GM11168 (cell line): ENCODE measurements around the gene LILRB2.
"Not testable (repeated sequence)": the region's sequence is repeated elsewhere in the genome, so short reads cannot be mapped to it uniquely, and the experiment has no call there.

Source experiments
- in situ Hi-C: fragments of 300-500 bp; cut with MboI; formaldehyde crosslinking; loops from one replicate; pipeline ENCODE4 v1.12.0; 2022; ENCODE audit warnings: low sequenced_read_pairs; ENCODE audit not compliant: unreplicated experiment

LILRB2 gene

DNA sequence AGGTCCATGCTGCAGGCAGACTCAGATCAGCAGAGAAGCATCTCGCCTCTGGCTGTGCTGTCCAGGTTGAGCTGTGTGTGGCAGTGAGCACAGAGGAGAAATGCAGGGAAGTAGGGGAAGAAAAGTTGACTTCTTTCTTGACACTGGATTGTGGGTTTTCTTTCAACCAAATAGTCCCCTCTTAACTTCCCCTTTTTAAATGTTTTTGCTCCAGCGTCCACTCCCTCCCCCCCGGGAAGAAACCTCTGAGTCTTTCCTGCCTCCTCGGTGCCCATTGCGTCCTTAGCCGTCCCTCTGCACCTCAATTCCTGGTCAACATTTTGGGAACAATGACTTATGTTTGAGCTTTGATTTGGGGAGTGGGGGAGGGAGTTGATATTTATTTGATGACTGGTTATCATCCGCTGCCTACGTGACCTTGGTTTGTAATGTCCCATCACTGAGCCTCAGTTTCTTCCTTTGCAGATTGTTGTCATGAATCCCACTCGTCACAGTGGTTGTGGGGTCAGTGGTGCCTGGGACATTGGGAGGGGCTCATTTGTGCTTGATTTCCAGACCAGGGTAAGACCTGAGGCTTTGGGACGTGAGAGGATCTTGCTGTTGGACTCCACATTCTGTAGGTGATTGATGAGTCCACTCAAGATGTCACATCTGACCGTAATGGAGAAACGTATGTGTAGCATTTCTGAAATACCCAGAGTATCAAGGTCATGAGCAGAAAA is at the start of gene LILRB2:
LILRB2 (minus strand) TSS at position 104 of the 722 bp plus-strand sequence. CDS start 614 bp downstream, outside the sequence.
- in situ Hi-C loops, result no loop called here

GRCh38 chr19:54329476-54330165 is 48.7 kb upstream of the LILRB2 start:
- in situ Hi-C loops, result loop anchor here (10.0 kb wide), 1 partner anchor 65 kb away; no protein-coding TSS in a partner anchor

DNA sequence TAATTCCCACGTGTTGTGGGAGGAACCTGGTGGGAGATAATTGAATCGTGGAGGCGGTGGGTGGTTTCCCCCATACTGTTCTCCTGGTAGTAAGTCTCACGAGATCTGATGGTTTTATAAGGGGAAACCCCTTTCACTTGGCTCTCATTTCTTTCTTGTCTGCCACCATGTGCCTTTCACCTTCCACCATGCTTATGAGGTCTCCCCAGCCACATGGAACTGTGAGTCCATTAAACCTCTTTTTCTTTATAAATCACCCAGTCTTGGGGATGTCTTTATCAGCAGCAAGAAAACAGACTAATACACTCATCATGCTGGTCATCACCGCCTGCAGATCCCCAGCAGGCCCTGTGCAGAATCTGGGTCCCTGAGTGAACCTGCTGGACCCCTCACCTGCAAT is 47.9 kb upstream of the LILRB2 start:
- in situ Hi-C loops, result not testable (repeated sequence)

GRCh38 chr19:54325631-54326030 is 44.7 kb upstream of the LILRB2 start:
- in situ Hi-C loops, result no loop called here

DNA sequence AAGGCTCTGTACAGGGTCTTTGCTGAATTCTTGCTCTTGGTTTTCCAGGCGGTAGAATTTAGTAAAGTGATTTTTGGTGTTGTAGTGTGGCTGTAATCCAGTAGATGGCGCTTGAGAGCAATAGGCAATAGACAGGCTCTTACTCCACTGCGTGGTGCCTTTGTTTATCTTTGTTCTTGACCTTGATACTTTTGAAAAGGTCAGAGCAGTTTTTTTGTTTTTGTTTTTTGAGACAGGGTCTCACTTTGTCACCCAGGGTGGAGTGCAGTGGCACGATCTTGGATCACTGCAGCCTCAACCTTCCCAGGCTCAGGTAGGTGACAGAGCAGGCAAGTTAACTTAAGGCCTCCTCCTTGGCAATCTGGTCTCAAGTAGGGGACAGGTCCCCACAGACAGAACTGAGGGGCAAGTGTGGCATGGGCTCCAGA is 44.3 kb upstream of the LILRB2 start:
- in situ Hi-C loops, result no loop called here

DNA sequence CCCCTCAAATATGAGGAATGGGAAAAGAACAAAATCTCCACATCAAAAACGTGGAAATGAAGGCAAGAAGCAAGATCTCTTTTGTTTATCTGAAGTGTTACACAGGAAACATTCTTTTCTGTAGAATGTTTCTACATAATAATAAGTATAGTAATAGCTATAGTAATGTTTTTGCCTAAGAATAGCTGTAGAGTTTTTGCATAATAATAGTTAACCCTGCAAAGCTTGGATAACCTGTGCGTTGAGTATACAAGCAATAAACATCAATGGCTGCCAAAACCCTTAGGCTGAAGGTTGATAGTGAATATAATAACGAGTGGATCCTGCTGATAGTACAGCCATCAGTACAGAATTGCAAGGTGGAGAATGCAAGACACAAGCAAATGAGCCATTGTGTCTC is 43.2 kb upstream of the LILRB2 start:
- in situ Hi-C loops, result no loop called here

GRCh38 chr19:54322934-54323333 is 42.0 kb upstream of the LILRB2 start:
- in situ Hi-C loops, result not testable (repeated sequence)

DNA sequence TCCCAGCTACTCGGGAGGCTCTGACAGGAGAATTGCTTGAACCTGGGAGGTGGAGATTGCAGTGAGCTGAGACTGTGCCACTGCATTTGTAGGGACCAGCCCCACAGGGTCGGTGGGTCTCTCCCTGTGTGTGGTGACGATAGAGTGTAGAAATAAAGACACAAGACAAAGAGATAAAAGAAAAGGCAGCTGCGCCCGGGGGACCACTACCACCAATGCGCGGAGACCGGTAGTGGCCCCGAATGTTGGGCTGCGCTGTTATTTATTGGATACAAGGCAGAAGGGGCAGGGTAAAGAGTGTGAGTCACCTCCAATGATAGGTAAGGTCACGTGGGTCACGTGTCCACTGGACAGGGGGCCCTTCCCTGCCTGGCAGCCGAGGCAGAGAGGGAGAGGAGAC is 41.4 kb upstream of the LILRB2 start:
- in situ Hi-C loops, result not testable (repeated sequence)

GRCh38 chr19:54319892-54320670 is 39.2 kb upstream of the LILRB2 start:
- in situ Hi-C loops, result no loop called here

DNA sequence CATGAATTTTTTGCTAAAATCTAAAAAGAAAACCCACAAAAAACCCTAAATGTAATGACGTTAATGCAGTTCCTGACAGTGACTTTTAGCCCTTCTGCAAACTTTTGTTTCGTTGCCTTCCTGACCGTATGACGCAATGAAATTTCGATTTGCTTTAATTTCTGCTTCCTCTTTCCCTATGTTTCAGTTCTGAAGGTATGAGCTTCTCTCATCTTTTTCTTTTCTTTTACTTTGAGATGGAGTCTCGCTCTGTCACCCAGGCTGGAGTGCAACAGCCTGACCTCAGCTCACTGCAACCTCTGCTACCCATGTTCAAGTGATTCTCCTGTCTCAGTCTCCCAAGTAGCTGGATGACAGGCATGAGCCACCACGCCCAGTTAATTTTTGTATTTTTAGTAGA is 38.1 kb upstream of the LILRB2 start:
- in situ Hi-C loops, result no loop called here

- in situ Hi-C loops, result no loop called here
Observed at GRCh38 chr19:54317965-54318240, 37.0 kb upstream of the LILRB2 start.

DNA sequence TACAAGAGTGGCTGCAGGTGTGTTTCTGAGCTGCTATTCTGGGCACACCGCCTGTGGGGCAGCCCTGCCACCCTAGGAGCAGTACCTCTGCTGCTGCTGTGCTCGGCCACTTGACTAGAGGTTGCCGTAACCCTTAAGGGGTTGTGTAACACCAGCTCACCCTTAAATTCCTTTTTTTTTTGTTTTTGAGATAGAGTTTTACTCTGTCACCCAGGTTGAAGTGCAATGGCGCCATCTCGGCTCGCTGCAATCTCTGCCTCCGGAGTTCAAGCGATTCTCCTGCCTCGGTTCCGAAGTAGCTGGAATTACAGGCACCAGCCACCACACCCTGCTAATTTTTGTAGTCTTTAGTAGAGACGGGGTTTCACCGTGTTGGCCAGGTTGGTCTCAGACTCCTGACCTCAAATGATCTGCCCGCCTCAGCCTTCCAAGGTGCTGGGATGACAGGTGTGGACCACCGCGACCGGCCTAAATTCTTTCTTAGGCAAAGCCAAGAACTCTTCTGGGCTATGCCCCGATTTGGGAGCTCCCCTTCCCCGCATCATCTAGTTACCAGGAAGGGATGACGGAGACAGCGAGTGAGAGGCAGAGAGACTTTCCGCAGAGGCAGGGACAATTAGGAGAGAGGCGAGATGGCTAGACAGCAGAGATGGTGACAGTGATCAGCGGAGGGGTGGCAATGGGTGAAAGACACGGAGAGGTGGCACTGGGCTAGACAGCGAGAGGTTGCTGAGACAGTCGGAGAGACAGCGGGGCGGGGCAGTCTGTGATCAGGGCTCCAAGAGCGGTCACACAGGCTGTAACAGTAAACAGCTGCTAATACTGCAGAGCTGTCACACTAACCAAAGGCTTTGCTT is 36.4 kb upstream of the LILRB2 start:
- in situ Hi-C loops, result no loop called here

DNA sequence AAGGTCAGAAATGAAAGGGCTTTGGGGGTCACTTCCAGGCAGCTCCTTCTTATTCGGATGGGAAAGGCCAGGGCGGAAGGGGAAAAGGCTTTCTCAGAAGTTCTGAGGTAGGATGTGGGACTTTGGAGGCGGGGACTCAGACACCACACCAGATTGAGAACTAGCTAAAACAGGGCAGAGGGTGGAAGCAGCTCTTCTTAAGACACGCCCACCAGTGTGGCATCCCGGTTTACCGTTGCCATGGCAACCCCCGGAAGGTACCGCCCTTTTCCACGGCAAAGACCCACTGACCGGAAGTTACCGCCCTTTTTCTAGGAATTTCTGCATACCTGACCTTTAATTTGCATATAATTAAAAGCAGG is 35.8 kb upstream of the LILRB2 start:
- in situ Hi-C loops, result no loop called here

DNA sequence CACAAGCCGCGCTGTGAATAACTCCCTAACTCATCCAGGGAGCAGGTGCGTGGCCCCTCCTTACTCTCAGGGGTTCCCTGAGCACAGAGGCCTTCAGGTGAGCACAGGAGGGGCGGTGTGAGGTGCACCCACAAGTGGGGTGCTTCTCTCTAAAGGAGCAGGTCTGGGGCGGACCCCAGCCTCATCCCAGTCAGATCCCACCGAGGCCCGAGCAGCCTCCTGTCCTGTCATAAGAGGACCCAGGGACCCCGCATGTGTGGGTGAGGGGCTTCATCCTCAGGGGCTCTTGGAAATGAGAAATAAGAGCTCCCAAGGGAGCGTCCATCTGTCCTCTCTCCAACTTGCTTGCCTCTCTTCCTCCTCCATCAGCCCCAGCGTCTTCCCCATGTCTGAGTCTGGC is 35.0 kb upstream of the LILRB2 start:
- in situ Hi-C loops, result no loop called here

DNA sequence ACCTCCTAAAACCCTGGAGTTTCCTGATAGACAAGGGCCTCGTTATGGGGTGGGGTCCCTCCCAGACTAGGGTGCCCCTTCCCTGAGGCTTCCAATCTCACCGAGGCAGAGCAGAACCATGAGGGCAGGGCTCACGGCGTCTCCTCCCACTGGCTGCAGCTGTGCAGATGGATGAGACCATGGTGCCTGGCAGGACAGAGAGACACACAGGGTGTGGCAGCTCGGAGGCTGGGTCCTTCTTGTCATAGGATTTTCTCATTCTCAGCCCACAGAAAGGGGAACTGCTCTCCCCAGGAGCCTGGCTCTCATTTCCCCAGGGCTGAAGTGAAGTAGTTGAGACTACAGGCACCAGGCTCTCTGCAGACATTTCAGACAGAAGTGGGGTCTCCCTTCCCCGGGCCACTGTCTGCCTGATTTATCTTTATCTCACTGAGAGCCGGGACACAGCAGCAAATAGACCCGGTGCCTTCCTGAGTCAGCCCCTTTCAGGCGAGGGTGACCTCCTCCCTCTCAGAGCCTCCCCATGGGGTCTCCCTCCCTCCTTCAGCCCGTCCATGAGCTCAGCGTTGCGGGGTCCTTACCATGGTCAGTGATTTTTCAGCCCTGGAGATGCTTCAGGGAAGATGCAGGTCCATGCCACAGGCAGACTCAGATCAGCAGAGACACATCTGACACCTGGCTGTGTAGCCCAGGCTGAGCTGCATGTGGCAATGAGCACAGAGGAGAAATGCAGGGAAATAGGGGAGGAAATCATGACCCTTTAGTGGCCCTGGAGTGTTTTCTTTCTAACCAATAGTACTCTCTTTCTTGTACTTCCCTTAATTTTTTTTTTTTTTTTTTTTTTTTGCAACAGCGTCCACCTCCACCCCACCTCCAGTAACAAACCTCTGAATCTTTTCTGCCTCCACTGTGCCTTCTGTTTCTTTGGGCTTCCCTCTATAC is 31.8 kb upstream of the LILRB2 start, which contains the start of gene LILRA5:
LILRA5 (minus strand) TSS at position 731 of the 942 bp plus-strand sequence; CDS start at position 584, 147 bp downstream.
- in situ Hi-C loops, result no loop called here

- in situ Hi-C loops, result no loop called here
Observed at GRCh38 chr19:54312011-54312410, 31.1 kb upstream of the LILRB2 start.

- in situ Hi-C loops, result no loop called here
Observed at GRCh38 chr19:54311486-54311885, 30.6 kb upstream of the LILRB2 start.

DNA sequence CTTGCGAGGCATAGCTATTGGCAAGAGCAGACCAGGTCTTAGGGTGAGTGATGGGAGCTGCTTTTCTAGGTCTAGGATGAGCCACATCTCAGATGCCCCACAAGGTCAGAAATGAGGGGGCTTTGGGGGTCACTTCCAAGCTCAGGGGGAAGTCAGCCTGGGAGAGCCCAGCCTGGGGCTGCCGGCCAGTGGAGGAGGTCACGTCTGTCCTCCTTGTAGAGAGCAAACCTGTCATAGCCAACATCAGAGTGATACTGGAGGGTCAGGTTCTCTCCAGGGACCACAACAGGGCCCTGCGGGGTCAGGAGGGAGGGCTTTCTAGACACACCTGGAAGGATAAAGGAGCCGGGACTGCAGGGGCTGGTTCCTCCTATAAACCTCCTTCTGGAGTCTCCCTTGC is 29.6 kb upstream of the LILRB2 start:
- in situ Hi-C loops, result no loop called here

DNA sequence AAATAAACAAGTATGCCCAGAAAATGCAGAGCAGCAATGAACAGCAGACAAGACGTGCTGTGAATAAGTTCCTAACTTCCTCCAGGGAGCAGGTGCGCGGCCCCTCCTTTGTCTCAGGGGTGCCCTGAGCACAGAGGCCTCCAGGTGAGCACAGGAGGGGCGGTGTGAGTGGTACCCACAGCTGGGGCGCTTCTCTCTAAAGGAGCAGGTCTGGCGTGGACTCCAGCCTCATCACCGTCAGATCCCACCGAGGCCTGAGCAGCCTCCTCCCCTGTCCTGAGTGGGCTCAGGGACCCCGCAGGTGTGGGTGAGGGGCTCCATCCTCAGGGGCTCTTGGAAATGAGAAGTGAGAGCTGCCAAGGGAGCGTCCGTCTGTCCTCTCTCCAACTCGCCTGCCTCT is 28.9 kb upstream of the LILRB2 start:
- in situ Hi-C loops, result no loop called here
